ENCODE measurements around the gene ZNF598.

DNA sequence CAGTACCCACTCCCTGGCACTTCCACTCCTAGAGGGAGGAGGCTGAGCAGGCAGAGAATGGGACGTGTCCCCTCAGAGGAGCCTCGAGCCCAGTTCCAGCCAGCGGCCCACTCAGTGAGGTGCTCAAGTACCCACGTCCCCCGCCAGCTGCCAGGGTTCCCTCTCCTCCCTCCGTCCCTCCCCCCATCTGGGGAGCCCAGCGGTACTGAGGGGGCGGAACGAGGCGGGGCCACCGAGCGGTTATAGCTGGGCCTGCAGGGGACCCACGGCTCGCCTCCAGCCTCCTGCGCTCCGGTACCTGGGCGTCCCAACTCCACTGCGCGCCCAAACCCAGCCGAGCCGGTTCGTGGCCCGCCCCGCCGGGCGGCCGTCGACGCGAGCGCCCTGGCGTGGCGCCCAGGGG lies 9.9 kb upstream of the ZNF598 start, which contains the start of gene NPW:
- no peak for TF ChIP-seq RARB (CRISPR knock-in tag; IDR thresholded peaks at IDR 0.05)
- TF ChIP-seq ZNF565 (CRISPR knock-in tag; conservative IDR thresholded peaks at IDR 0.05; ENCODE audit: low read depth): no peak
- TF ChIP-seq ZFP30 (CRISPR knock-in tag; IDR thresholded peaks at IDR 0.05): no peak
- no peak for TF ChIP-seq ESRRG (CRISPR knock-in tag; IDR thresholded peaks at IDR 0.05)
- TF ChIP-seq, protein P1, sequence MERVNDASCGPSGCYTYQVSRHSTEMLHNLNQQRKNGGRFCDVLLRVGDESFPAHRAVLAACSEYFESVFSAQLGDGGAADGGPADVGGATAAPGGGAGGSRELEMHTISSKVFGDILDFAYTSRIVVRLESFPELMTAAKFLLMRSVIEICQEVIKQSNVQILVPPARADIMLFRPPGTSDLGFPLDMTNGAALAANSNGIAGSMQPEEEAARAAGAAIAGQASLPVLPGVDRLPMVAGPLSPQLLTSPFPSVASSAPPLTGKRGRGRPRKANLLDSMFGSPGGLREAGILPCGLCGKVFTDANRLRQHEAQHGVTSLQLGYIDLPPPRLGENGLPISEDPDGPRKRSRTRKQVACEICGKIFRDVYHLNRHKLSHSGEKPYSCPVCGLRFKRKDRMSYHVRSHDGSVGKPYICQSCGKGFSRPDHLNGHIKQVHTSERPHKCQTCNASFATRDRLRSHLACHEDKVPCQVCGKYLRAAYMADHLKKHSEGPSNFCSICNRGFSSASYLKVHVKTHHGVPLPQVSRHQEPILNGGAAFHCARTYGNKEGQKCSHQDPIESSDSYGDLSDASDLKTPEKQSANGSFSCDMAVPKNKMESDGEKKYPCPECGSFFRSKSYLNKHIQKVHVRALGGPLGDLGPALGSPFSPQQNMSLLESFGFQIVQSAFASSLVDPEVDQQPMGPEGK (CRISPR knock-in tag; IDR thresholded peaks at IDR 0.05; ENCODE audit: borderline replicate concordance): no peak
- no peak for TF ChIP-seq PPARA (CRISPR knock-in tag; IDR thresholded peaks at IDR 0.05; ENCODE audit: borderline replicate concordance)
- no peak for TF ChIP-seq BACH2 (CRISPR knock-in tag; IDR thresholded peaks at IDR 0.05; ENCODE audit: borderline replicate concordance)
- TF ChIP-seq ISL1 (CRISPR knock-in tag; IDR thresholded peaks at IDR 0.05): no peak
- TF ChIP-seq OSR1 (CRISPR knock-in tag; IDR thresholded peaks at IDR 0.05): no peak
- TF ChIP-seq TCF4 (CRISPR knock-in tag; IDR thresholded peaks at IDR 0.05; ENCODE audit: borderline replicate concordance): no peak
